Measurements from ENCODE around the gene STAB2.
"Not testable (repeated sequence)": the region's sequence is repeated elsewhere in the genome, so short reads cannot be mapped to it uniquely, and the experiment has no call there.

Gene STAB2

DNA sequence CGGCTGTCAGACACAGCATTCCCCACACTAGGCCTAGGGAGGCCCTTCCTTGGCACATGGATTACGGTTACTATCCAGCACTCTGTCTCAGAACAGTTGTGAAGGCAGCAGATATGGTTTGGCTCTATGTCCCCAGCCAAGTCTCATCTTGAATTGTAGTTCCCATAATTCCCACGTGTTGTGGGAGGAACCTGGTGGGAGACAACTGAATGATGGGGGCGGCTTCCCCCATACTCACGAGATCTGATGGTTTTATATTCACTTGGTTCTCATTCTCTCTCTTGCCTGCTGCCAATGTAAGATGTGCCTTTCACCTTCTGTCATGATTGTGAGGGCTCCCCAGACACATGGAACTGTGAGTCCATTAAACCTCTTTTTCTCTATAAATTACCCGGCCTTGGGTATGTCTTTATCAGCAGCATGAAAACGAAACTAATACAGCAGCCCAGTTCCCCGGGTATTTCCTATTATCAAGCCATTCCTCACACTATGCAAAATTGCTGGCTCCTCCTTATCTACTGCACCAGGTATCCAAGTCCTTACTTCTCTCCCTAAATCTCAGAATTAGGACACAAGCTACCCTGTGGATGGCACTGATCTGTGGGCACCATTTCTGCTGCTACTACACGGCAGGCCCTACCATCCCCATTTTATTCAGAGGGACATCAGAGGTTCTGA, 220.6 kb downstream of the STAB2 start:
- no peak for DNase-seq (ENCODE audit: low read depth in 2 of 2)

- no peak for DNase-seq (ENCODE audit: low read depth in 2 of 2)
These were observed 221.3 kb downstream of the STAB2 start for GRCh38 chr12:103808239-103808880.

DNA sequence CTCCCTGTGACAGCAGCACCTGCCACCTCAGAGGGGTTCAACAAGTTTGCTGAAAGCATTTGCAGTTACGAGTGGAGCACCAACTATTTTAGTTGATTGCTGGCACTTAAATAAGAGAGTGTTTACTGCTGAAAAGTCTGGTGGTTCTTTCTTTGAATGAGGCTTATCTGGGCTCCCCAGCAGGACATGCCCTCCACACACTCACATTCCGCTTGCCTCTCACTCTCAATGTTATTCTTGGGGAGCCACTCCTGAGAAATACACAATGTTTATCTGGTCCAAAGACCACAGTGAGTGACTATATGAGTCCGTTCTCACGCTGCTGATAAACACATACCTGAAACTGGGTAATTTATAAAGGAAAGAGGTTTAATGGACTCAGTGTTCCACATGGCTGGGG, 222.1 kb downstream of the STAB2 start:
- DNase-seq (ENCODE audit: low read depth in 2 of 2) = no peak

GRCh38 chr12:103809639-103810038, 222.6 kb downstream of the STAB2 start:
- not testable (repeated sequence) for DNase-seq (ENCODE audit: low read depth in 2 of 2)

DNA sequence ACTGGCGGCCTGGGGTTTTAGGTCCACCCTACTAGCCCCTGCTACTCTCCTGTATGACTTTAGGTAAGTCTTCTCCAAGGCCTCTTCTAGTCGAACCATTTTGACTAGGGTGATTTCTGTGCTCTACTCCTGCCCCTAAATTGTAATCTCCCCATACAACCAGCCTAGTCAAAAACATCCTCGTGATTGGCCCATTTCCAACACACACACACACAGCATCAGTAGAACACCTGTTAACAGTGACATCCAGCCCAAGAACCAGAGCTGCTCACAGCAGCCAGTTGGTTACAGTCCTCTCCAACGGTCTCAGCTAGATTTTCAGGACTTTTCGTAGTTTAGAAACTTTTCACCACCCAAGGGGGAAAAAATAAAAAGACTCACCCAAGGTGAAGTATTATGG, 223.0 kb downstream of the STAB2 start:
- DNase-seq (ENCODE audit: low read depth in 2 of 2) = no peak

- no peak for DNase-seq (ENCODE audit: low read depth in 2 of 2)
These were observed 224.7 kb downstream of the STAB2 start for GRCh38 chr12:103811791-103812190.

- DNase-seq (ENCODE audit: low read depth in 2 of 2) = no peak
These were observed 225.7 kb downstream of the STAB2 start for GRCh38 chr12:103812789-103813188.

- DNase-seq (ENCODE audit: low read depth in 2 of 2) = no peak
These were observed 226.4 kb downstream of the STAB2 start for GRCh38 chr12:103813426-103813825.

GRCh38 chr12:103813949-103814348, 226.9 kb downstream of the STAB2 start:
- DNase-seq (ENCODE audit: low read depth in 2 of 2) = no peak

- no peak for DNase-seq (ENCODE audit: low read depth in 2 of 2)
These were observed 227.4 kb downstream of the STAB2 start for GRCh38 chr12:103814436-103814835.
